Psoas muscle (tissue), 8 donors: ENCODE results near the gene RIMS1. TPM values are rescaled to one million over a fixed set of nuclear protein-coding genes. Genes with fewer than 3 reads are reported as not detected.

Experiments
- ATAC-seq, 4 donors: fragments of 200-7000 bp; cut with Tn5 transposase; one replicate each; pipeline ENCODE4 v1.9.1; 2020; ENCODE audit warnings: moderate library complexity in 3 of 4, mild to moderate bottlenecking in 2 of 4
- DNase-seq, 2 donors: peaks; one replicate each; pipeline ENCODE4 v3.0.0-alpha.2; 2020
- H3K27ac ChIP-seq: fragments of 200-600 bp; one replicate; pipeline ENCODE4 v1.8.0; 2022
- H3K27me3 ChIP-seq, 3 donors: fragments of 200-600 bp in 1 of 3; one replicate each; pipeline versions ENCODE4 v1.6.1 to v1.8.0; 2013 to 2022; ENCODE audit warnings: low read length in 2 of 3, mild to moderate bottlenecking in 2 of 3, moderate library complexity in 1 of 3; ENCODE audit not compliant: insufficient read depth in 3 of 3
- H3K36me3 ChIP-seq, 2 donors: fragments of 200-600 bp in 1 of 2; one replicate each; pipeline versions ENCODE4 v1.6.1 to v1.8.0; 2013 to 2022; ENCODE audit warnings: low read depth in 1 of 2, mild to moderate bottlenecking in 1 of 2, moderate library complexity in 1 of 2; ENCODE audit not compliant: insufficient read depth in 1 of 2
- H3K4me1 ChIP-seq: fragments of 200-600 bp; one replicate; pipeline ENCODE4 v1.8.0; 2022
- H3K4me3 ChIP-seq: fragments of 200-600 bp; one replicate; pipeline ENCODE4 v1.8.0; 2022; ENCODE audit warnings: mild to moderate bottlenecking
- H3K9me3 ChIP-seq: fragments of 200-600 bp; one replicate; pipeline ENCODE4 v1.8.0; 2022
- WGBS, 3 donors: extraction: QIAGEN DNeasy Blood & Tissue Kit; methylation state at CpG; one replicate each; pipeline versions ENCODE4 v1.1.6 to v1.1.7; 2013; 5-methylcytosine and 5-hydroxymethylcytosine counted together
- intact Hi-C, 2 donors: fragments of 100-400 bp; cut with DNase I; formaldehyde crosslinking; loops; one replicate each; pipeline versions ENCODE4 v1.11.0 to v1.14.2; 2022
- polyA plus RNA-seq, 3 donors: library from polyadenylated mRNA; stranded (reverse); fragments of 200-250 nt; gene quantifications; one replicate each; pipeline ENCODE4 v1.2.3, GENCODE V29; 2013
- total RNA-seq, 4 donors: library from RNA; stranded (reverse); fragmentation: NEBNext Ultra II Directional in 2 of 4; extraction: Animal tissue kit (Norgen Biotek cat#: 25700) in 2 of 4; gene quantifications; one replicate each; pipeline versions ENCODE4 v1.2.1 to v1.2.4, GENCODE V29; 2021 to 2023
- TF ChIP-seq, protein P1 (sequence below): fragments of 200-600 bp; IDR thresholded peaks from one replicate; pipeline ENCODE4 v1.8.0; 2022; ENCODE audit warnings: antibody characterized with exemption
- donor health status: healthy with polysubstance abuse.
- donor health status: DM: no; HTN: no; CAD: no; lungs with moderate emphysema.
- donor health status: Bipolar disorder and iron deficiency.
- donor health status: healthy.
- donor health status: DM: yes; HTN: yes; CAD: no.
- donor health status: DM: no; HTN: no; CAD: no.
- donor health status: DM: no; HTN: no; CAD: no.
- donor health status: DM: yes; HTN: yes; CAD: no.

Gene RIMS1
- total and polyA plus RNA-seq, 7 donors, result 0.03 to 2.0 (median 0.22) TPM

GRCh38 chr6:72424476-72424875, 538.1 kb downstream of the RIMS1 start:
- Histone ChIP-seq H3K36me3 (no peaks in the 10 kb centered on the region), H3K4me1 (no peaks in the 10 kb centered on the region), H3K9me3 (no peaks in the 10 kb centered on the region), H3K27ac (no peak overlapping the region), H3K27me3 (no peaks in the 10 kb centered on the region), H3K4me3 (no peak overlapping the region)
- WGBS, 3 donors, result 53 to 56% (median 55%) methylated on average over 1 of the region's 1 CpG
- ATAC-seq, result no peak
- intact Hi-C loops, result no loop called here
- DNase-seq, result no peak
- TF ChIP-seq, protein P1, sequence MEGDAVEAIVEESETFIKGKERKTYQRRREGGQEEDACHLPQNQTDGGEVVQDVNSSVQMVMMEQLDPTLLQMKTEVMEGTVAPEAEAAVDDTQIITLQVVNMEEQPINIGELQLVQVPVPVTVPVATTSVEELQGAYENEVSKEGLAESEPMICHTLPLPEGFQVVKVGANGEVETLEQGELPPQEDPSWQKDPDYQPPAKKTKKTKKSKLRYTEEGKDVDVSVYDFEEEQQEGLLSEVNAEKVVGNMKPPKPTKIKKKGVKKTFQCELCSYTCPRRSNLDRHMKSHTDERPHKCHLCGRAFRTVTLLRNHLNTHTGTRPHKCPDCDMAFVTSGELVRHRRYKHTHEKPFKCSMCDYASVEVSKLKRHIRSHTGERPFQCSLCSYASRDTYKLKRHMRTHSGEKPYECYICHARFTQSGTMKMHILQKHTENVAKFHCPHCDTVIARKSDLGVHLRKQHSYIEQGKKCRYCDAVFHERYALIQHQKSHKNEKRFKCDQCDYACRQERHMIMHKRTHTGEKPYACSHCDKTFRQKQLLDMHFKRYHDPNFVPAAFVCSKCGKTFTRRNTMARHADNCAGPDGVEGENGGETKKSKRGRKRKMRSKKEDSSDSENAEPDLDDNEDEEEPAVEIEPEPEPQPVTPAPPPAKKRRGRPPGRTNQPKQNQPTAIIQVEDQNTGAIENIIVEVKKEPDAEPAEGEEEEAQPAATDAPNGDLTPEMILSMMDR, result no peak

DNA sequence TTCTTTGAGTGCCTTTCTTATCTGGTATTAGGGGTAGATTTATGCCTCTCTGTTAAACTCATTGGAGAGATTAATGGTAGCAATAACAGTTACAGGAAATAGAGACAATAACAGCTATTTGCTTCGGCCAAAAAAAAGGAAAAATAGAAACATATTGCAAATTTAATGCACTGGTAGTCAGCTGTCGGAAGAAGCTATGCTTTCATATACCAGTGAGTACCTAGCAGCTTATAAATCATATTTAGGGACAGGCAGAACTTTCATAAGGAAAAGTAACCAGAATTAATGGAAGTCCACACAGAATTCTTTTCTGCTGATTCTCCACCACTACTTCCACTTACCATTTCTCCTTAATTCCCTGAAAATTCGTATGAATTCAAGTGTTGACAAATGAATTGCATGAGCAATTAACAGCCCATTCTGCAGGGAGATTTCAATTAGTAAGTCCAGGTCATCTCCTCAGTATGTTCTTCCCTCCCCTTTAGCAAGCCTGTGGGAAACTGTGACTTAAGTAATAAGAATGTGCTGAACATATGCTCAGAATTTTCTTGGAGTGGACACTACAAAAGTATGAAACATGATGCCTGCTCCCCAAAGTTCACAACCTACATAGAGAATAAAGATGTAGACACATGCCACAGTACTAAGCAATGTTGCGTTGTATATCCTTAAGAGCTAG, 538.8 kb downstream of the RIMS1 start:
- Histone ChIP-seq H3K4me3 (no peak overlapping the region), H3K27ac (no peak overlapping the region), H3K4me1 (no peaks in the 10 kb centered on the region), H3K27me3 (no peaks in the 10 kb centered on the region), H3K9me3 (no peaks in the 10 kb centered on the region), H3K36me3 (no peaks in the 10 kb centered on the region)
- TF ChIP-seq, protein P1, result no peak
- intact Hi-C loops, result no loop called here
- WGBS, 3 donors, result 52 to 54% (median 54%) methylated on average over 4 of the region's 4 CpGs
- ATAC-seq (no peak), DNase-seq (no peak)

GRCh38 chr6:72440611-72441010, 554.3 kb downstream of the RIMS1 start:
- WGBS, 3 donors, result 87 to 97% (median 95%) methylated on average over 1 of the region's 1 CpG
- intact Hi-C loops, result no loop called here
- TF ChIP-seq, protein P1, result no peak
- Histone ChIP-seq H3K27ac (no peak overlapping the region), H3K36me3 (no peaks in the 10 kb centered on the region), H3K9me3 (no peaks in the 10 kb centered on the region), H3K4me3 (no peak overlapping the region), H3K27me3 (peaks cover 0 to 8% (median 2%) of the 10 kb centered on the region in 3 donors), H3K4me1 (no peaks in the 10 kb centered on the region)
- no peak for ATAC-seq
- no peak for DNase-seq

GRCh38 chr6:72446430-72446829, 560.1 kb downstream of the RIMS1 start:
- TF ChIP-seq, protein P1, result no peak
- intact Hi-C loops, result no loop called here
- no peak overlapping the region for H3K27ac ChIP-seq

More at GRCh38 chr6:72446430-72446829, 560.1 kb downstream of the RIMS1 start:
- Histone ChIP-seq H3K4me3 (no peak overlapping the region), H3K36me3 (no peaks in the 10 kb centered on the region), H3K27me3 (peaks cover 0 to 8% (median 2%) of the 10 kb centered on the region in 3 donors), H3K9me3 (no peaks in the 10 kb centered on the region), H3K4me1 (no peaks in the 10 kb centered on the region)
- WGBS, 3 donors, result 16 to 27% (median 18%) methylated on average over 1 of the region's 1 CpG
- DNase-seq, result no peak
- no peak for ATAC-seq
